WTC11 (cell line): ENCODE data around the gene GALNT11. TPM values are rescaled to one million over a fixed set of nuclear protein-coding genes. Genes with fewer than 3 reads are reported as not detected.

Source experiments
- ATAC-seq: fragments of 200-7000 bp; cut with Tn5 transposase; 2 replicates; pipeline ENCODE4 v1.10.0; 2021; ENCODE audit warnings: mild to moderate bottlenecking, moderate library complexity
- CTCF ChIA-PET: fragments of 300-600 bp; sonication (Branson Sonifier 250); formaldehyde crosslinking; loops from one replicate; lab custom pipeline; 2021; ENCODE audit warnings: antibody characterized with exemption; lab: Charles Lee
- POLR2A ChIA-PET: fragments of 350-600 bp; sonication (Branson Sonifier 250); formaldehyde crosslinking; loops from one replicate; lab custom pipeline; 2021; ENCODE audit warnings: antibody characterized with exemption; lab: Charles Lee
- DNase-seq: peaks from one replicate; pipeline ENCODE4 v3.0.0; 2021; ENCODE audit warnings: low spot score
- H3K27ac Mint-ChIP-seq: 2 replicates; pipeline ENCODE4 v1.8.0; 2021; ENCODE audit warnings: mixed read lengths
- H3K27me3 Mint-ChIP-seq: 2 replicates; pipeline ENCODE4 v1.8.0; 2021; ENCODE audit warnings: low read depth, mild to moderate bottlenecking, moderate library complexity, mixed read lengths
- H3K36me3 Mint-ChIP-seq: 2 replicates; pipeline ENCODE4 v1.8.0; 2021; ENCODE audit warnings: mixed read lengths
- H3K4me1 Mint-ChIP-seq: 2 replicates; pipeline ENCODE4 v1.8.0; 2022; ENCODE audit warnings: mixed read lengths
- H3K4me3 Mint-ChIP-seq: 2 replicates; pipeline ENCODE4 v1.8.0; 2021; ENCODE audit warnings: mild to moderate bottlenecking, moderate library complexity, mixed read lengths
- H3K9me3 Mint-ChIP-seq: 2 replicates; pipeline ENCODE4 v1.8.0; 2021; ENCODE audit warnings: mixed read lengths
- AFF4 ChIP-seq: sonication (generic); formaldehyde crosslinking; IDR thresholded peaks from 2 replicates; pipeline ENCODE4 v1.8.1; 2023; ENCODE audit warnings: mild to moderate bottlenecking, missing genetic modification reagents, borderline replicate concordance
- ARID4B ChIP-seq: sonication (generic); formaldehyde crosslinking; IDR thresholded peaks from 2 replicates; pipeline ENCODE4 v1.8.0; 2023; ENCODE audit warnings: missing genetic modification reagents, mild to moderate bottlenecking, borderline replicate concordance
- GABPB1 ChIP-seq: sonication (generic); formaldehyde crosslinking; IDR thresholded peaks from 2 replicates; pipeline ENCODE4 v1.8.1; 2023; ENCODE audit warnings: mild to moderate bottlenecking, missing genetic modification reagents
- SMAD3 ChIP-seq: sonication (generic); formaldehyde crosslinking; IDR thresholded peaks from 2 replicates; pipeline ENCODE4 v1.8.0; 2022; ENCODE audit warnings: missing genetic modification reagents, mild to moderate bottlenecking, borderline replicate concordance
- SMAD4 ChIP-seq: sonication (generic); formaldehyde crosslinking; IDR thresholded peaks from 2 replicates; pipeline ENCODE4 v1.8.0; 2022; ENCODE audit warnings: mild to moderate bottlenecking, missing genetic modification reagents
- SP1 ChIP-seq: sonication (generic); formaldehyde crosslinking; conservative IDR thresholded peaks from 2 replicates; pipeline ENCODE4 v1.8.1; 2022; ENCODE audit warnings: missing genetic modification reagents
- ZNF219 ChIP-seq: sonication (generic); formaldehyde crosslinking; IDR thresholded peaks from 2 replicates; pipeline ENCODE4 v1.8.0; 2023; ENCODE audit warnings: missing genetic modification reagents, mild to moderate bottlenecking, borderline replicate concordance
- ZNF317 ChIP-seq: sonication (generic); formaldehyde crosslinking; IDR thresholded peaks from 2 replicates; pipeline ENCODE4 v1.8.1; 2023; ENCODE audit warnings: low read depth, mild to moderate bottlenecking, moderate library complexity, missing genetic modification reagents, borderline replicate concordance
- ZNF532 ChIP-seq: fragments of 250-450 bp; sonication (Bioruptor Pico); IDR thresholded peaks from 2 replicates; pipeline ENCODE4 v1.9.0; 2021; ENCODE audit warnings: mild to moderate bottlenecking, borderline replicate concordance
- ZNF671 ChIP-seq: fragments of 250-450 bp; sonication (Bioruptor Pico); IDR thresholded peaks from 2 replicates; pipeline ENCODE4 v1.8.0; 2021; ENCODE audit warnings: mild to moderate bottlenecking
- total RNA-seq: library from RNA; stranded (reverse); gene quantifications from 3 replicates; pipeline ENCODE4 v1.2.3, GENCODE V29; 2021
- TF ChIP-seq, protein P1 (sequence below): sonication (generic); formaldehyde crosslinking; IDR thresholded peaks from 2 replicates; pipeline ENCODE4 v1.8.1; 2022; ENCODE audit warnings: low read depth, missing genetic modification reagents, borderline replicate concordance
- TF ChIP-seq, protein P2 (sequence below): fragments of 250-450 bp; sonication (Bioruptor Pico); conservative IDR thresholded peaks from 2 replicates; pipeline ENCODE4 v1.9.0; 2021; ENCODE audit warnings: mild to moderate bottlenecking
- TF ChIP-seq, protein P3 (sequence below): sonication (generic); formaldehyde crosslinking; conservative IDR thresholded peaks from 2 replicates; pipeline ENCODE4 v1.8.1; 2023; ENCODE audit warnings: mild to moderate bottlenecking, low read depth, missing genetic modification reagents, moderate library complexity
- TF ChIP-seq, protein P4 (sequence below): fragments of 250-450 bp; sonication (Bioruptor Pico); IDR thresholded peaks from 2 replicates; pipeline ENCODE4 v1.8.0; 2021; ENCODE audit warnings: mild to moderate bottlenecking

The GALNT11 gene
- total RNA-seq, 1 experiment from 2014 or later = 24.0 TPM

DNA sequence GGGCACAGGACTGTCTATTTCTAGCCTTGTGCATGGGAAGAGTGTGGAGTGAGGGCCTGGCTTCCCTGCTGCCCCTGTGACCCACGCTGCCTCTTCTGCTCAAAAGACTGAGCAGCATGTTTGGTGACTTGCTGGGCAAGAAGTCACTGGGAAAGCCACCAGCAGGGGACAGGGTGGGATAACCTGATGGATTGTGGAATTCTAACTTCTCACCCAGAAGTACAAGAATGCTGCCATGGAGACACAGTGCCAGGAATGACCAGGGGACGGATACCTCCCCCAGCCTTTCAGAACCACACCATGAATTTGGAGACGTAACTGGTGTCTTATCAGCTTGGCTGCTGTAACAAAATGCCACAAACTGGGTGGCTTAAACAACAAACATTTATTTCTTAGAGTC, 40.9 kb upstream of the GALNT11 start:
- ATAC-seq (no peak), DNase-seq (no peak)
- H3K9me3 Mint-ChIP-seq = 0 out of 2 replicates have a peak, but pooled peaks cover 8% of the 10 kb centered on the region
- POLR2A ChIA-PET = no interaction called here
- H3K27ac Mint-ChIP-seq = no peak overlapping the region
- H3K4me3 Mint-ChIP-seq = no peak overlapping the region
- TF ChIP-seq, protein P1, sequence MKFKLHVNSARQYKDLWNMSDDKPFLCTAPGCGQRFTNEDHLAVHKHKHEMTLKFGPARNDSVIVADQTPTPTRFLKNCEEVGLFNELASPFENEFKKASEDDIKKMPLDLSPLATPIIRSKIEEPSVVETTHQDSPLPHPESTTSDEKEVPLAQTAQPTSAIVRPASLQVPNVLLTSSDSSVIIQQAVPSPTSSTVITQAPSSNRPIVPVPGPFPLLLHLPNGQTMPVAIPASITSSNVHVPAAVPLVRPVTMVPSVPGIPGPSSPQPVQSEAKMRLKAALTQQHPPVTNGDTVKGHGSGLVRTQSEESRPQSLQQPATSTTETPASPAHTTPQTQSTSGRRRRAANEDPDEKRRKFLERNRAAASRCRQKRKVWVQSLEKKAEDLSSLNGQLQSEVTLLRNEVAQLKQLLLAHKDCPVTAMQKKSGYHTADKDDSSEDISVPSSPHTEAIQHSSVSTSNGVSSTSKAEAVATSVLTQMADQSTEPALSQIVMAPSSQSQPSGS (CRISPR knock-in tag) = no peak
- TF ChIP-seq ARID4B (CRISPR knock-in tag) = no peak
- TF ChIP-seq ZNF317 = no peak
- no peak for TF ChIP-seq SMAD4 (CRISPR knock-in tag)
- TF ChIP-seq ZNF671 (CRISPR knock-in tag) = no peak
- TF ChIP-seq, protein P2, sequence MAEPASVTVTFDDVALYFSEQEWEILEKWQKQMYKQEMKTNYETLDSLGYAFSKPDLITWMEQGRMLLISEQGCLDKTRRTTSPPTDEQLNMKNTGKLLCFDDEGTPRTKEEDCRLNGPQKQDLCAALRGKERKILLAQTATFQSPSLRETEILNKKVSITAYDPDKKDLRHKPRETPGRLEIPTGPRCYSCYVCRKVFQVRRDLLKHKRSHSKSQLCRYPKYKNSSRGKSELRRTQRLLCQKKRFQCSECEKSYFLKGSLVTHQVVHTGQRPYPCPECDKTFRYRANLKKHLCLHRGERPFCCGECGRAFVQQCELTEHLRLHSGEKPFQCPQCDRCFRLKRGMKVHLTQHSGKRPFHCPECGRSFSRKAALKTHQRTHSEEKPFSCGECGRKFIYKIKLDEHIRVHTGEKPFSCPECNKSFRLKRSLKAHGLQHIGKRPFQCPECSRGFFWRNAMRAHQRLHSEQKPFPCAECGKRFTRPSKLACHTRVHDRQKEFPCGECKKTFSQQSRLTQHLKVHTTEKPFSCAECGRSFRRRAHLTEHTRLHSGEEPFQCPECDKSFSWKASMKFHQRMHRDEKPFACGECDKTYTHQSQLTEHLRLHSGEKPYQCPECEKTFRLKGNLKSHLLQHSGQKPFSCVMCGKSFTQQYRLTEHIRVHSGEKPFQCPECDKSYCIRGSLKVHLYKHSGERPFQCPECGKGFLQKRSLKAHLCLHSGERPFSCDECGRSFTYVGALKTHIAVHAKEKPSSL (CRISPR knock-in tag) = no peak
- no peak for TF ChIP-seq GABPB1 (CRISPR knock-in tag)
- TF ChIP-seq SP1 (CRISPR knock-in tag) = no peak
- TF ChIP-seq AFF4 = no peak
- TF ChIP-seq ZNF532 (CRISPR knock-in tag) = no peak
- no peak for TF ChIP-seq SMAD3 (CRISPR knock-in tag)
- TF ChIP-seq ZNF219 (CRISPR knock-in tag) = no peak
- TF ChIP-seq, protein P3, sequence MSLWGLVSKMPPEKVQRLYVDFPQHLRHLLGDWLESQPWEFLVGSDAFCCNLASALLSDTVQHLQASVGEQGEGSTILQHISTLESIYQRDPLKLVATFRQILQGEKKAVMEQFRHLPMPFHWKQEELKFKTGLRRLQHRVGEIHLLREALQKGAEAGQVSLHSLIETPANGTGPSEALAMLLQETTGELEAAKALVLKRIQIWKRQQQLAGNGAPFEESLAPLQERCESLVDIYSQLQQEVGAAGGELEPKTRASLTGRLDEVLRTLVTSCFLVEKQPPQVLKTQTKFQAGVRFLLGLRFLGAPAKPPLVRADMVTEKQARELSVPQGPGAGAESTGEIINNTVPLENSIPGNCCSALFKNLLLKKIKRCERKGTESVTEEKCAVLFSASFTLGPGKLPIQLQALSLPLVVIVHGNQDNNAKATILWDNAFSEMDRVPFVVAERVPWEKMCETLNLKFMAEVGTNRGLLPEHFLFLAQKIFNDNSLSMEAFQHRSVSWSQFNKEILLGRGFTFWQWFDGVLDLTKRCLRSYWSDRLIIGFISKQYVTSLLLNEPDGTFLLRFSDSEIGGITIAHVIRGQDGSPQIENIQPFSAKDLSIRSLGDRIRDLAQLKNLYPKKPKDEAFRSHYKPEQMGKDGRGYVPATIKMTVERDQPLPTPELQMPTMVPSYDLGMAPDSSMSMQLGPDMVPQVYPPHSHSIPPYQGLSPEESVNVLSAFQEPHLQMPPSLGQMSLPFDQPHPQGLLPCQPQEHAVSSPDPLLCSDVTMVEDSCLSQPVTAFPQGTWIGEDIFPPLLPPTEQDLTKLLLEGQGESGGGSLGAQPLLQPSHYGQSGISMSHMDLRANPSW (CRISPR knock-in tag) = no peak
- TF ChIP-seq, protein P4, sequence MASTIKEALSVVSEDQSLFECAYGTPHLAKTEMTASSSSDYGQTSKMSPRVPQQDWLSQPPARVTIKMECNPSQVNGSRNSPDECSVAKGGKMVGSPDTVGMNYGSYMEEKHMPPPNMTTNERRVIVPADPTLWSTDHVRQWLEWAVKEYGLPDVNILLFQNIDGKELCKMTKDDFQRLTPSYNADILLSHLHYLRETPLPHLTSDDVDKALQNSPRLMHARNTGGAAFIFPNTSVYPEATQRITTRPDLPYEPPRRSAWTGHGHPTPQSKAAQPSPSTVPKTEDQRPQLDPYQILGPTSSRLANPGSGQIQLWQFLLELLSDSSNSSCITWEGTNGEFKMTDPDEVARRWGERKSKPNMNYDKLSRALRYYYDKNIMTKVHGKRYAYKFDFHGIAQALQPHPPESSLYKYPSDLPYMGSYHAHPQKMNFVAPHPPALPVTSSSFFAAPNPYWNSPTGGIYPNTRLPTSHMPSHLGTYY (CRISPR knock-in tag) = no peak
- no peaks in the 10 kb centered on the region for H3K36me3 Mint-ChIP-seq
- CTCF ChIA-PET = no interaction called here
- no peaks in the 10 kb centered on the region for H3K27me3 Mint-ChIP-seq
- H3K4me1 Mint-ChIP-seq = peaks cover 3% of the 10 kb centered on the region; the same call in 1 of the 2 replicates
